ENCODE data around the gene GNG7.
"Not testable (repeated sequence)": the region's sequence is repeated elsewhere in the genome, so short reads cannot be mapped to it uniquely, and the experiment has no call there.

The GNG7 gene

GRCh38 chr19:2538096-2538757 is 164.3 kb downstream of the GNG7 start:
- Histone ChIP-seq H3K4me2 (ENCODE audit: low read length) (no peak overlapping the region), H3K9me3 (replicated peaks; ENCODE audit: low read length) (peaks cover 11% of the 10 kb centered on the region), H3K4me3 (ENCODE audit: low read length) (no peak overlapping the region), H3K36me3 (ENCODE audit: insufficient read depth, low read length) (no peaks in the 10 kb centered on the region), H3K9ac (ENCODE audit: low read depth, low read length) (no peak overlapping the region), H3K4me1 (ENCODE audit: control insufficient read depth, insufficient read depth, low read length) (peaks cover 48% of the 10 kb centered on the region), H3K27me3 (ENCODE audit: control insufficient read depth, insufficient read depth, low read length) (no peaks in the 10 kb centered on the region)

- H3K4me3 ChIP-seq (ENCODE audit: low read length); H3K27me3 ChIP-seq (ENCODE audit: control insufficient read depth, insufficient read depth, low read length); H3K4me2 ChIP-seq (ENCODE audit: low read length); H3K9ac ChIP-seq (ENCODE audit: low read depth, low read length); H3K36me3 ChIP-seq (ENCODE audit: insufficient read depth, low read length): not testable (repeated sequence)
- peaks cover 11% of the 10 kb centered on the region for H3K9me3 ChIP-seq (replicated peaks; ENCODE audit: low read length)
- peaks cover 45% of the 10 kb centered on the region for H3K4me1 ChIP-seq (ENCODE audit: control insufficient read depth, insufficient read depth, low read length)
Measured at GRCh38 chr19:2537584-2537983, 164.9 kb downstream of the GNG7 start.

DNA sequence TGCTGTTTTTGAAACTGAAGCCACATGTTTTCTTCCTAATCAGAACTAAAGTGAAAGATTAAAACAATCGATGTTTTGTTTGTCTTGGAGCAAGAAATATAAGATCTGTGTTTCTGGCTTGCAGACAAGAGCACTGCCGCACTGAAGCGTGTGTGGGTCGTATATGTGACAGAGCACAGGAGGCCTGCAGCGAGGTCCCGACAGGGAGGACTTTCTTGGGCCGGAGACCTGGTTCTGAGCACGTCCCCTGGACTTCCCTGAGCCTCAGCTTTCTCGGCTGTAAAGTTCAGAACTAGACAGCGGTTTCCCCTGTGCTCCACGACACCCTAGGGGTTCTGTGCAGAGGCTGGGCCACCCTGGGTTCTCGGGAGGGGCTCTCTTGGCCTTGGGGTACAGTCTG is 166.0 kb downstream of the GNG7 start:
- Histone ChIP-seq H3K4me2 (ENCODE audit: low read length) (no peak overlapping the region), H3K4me3 (ENCODE audit: low read length) (no peak overlapping the region), H3K36me3 (ENCODE audit: insufficient read depth, low read length) (no peaks in the 10 kb centered on the region)

GRCh38 chr19:2534423-2535013 is 168.0 kb downstream of the GNG7 start:
- Histone ChIP-seq H3K4me1 (ENCODE audit: control insufficient read depth, insufficient read depth, low read length) (peaks cover 29% of the 10 kb centered on the region), H3K9me3 (replicated peaks; ENCODE audit: low read length) (peaks cover 11% of the 10 kb centered on the region), H3K36me3 (ENCODE audit: insufficient read depth, low read length) (no peaks in the 10 kb centered on the region), H3K4me3 (ENCODE audit: low read length) (no peak overlapping the region), H3K9ac (ENCODE audit: low read depth, low read length) (no peak overlapping the region), H3K4me2 (ENCODE audit: low read length) (no peak overlapping the region), H3K27me3 (ENCODE audit: control insufficient read depth, insufficient read depth, low read length) (no peaks in the 10 kb centered on the region)

More for the DNA sequence above, 166.0 kb downstream of the GNG7 start:
- H3K27me3 ChIP-seq (ENCODE audit: control insufficient read depth, insufficient read depth, low read length) = no peaks in the 10 kb centered on the region
- peaks cover 11% of the 10 kb centered on the region for H3K9me3 ChIP-seq (replicated peaks; ENCODE audit: low read length)
- peaks cover 41% of the 10 kb centered on the region for H3K4me1 ChIP-seq (ENCODE audit: control insufficient read depth, insufficient read depth, low read length)
- H3K9ac ChIP-seq (ENCODE audit: low read depth, low read length) = no peak overlapping the region

DNA sequence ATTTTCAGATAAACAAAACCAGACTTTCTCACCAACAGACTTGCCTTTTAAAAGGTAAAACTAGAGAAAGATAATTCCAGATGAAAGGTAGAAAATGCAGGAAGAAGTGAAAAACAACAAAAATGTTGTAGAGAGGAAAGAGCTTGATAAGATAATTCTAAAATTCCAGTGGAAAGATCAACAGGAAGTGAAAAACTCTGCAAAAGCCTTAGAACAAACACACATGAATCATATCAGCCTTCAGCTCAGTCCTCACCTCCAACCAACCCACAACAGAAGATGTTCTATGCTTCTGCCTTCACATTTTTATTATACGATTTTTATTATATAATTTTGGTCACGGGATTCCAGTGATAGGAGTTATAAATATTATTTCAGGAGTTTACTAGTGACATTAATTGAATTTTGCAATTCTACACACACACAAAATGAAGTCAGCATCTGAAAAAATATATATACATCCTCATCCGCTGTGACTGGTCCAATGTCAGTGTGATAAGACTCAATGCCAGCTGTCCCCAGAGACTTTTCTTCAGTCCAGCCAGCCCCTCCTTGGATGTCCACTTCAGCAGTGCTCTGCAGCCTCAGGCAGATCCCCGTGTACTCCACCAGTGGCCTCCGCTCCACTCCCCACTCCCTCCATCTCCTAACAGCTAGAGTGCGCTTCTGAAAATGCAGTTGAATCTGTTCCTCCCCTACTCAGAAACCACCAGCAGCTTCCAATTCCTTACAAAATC is 168.6 kb downstream of the GNG7 start:
- Histone ChIP-seq H3K4me1 (ENCODE audit: control insufficient read depth, insufficient read depth, low read length) (peaks cover 34% of the 10 kb centered on the region), H3K4me2 (ENCODE audit: low read length) (peak overlapping the region; percentile 40), H3K27me3 (ENCODE audit: control insufficient read depth, insufficient read depth, low read length) (no peaks in the 10 kb centered on the region), H3K9ac (ENCODE audit: low read depth, low read length) (peak overlapping the region; percentile 80), H3K36me3 (ENCODE audit: insufficient read depth, low read length) (no peaks in the 10 kb centered on the region), H3K9me3 (replicated peaks; ENCODE audit: low read length) (peaks cover 11% of the 10 kb centered on the region), H3K4me3 (ENCODE audit: low read length) (no peak overlapping the region)

DNA sequence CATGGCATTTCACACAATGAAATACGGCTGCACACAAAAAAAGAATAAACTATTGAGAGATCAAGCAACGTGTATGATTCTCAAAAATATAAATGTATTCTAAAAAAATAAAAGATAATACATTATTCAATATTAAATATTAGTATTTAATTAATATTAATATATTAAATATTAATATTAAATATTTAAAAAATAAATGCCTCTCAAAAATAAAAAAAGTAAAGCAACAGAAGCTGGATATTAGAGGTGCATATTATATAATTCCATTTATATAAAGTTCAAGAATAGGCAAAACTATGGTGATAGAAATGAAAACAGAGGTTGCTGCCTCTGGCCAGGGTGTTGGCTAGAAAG is 169.4 kb downstream of the GNG7 start:
- peak overlapping the region; percentile 40 for H3K4me2 ChIP-seq (ENCODE audit: low read length)
- H3K4me3 ChIP-seq (ENCODE audit: low read length) = no peak overlapping the region
- H3K9me3 ChIP-seq (replicated peaks; ENCODE audit: low read length) = peaks cover 11% of the 10 kb centered on the region
- H3K27me3 ChIP-seq (ENCODE audit: control insufficient read depth, insufficient read depth, low read length) = no peaks in the 10 kb centered on the region
- peak overlapping the region; percentile 80 for H3K9ac ChIP-seq (ENCODE audit: low read depth, low read length)
- peaks cover 39% of the 10 kb centered on the region for H3K4me1 ChIP-seq (ENCODE audit: control insufficient read depth, insufficient read depth, low read length)
- no peaks in the 10 kb centered on the region for H3K36me3 ChIP-seq (ENCODE audit: insufficient read depth, low read length)

DNA sequence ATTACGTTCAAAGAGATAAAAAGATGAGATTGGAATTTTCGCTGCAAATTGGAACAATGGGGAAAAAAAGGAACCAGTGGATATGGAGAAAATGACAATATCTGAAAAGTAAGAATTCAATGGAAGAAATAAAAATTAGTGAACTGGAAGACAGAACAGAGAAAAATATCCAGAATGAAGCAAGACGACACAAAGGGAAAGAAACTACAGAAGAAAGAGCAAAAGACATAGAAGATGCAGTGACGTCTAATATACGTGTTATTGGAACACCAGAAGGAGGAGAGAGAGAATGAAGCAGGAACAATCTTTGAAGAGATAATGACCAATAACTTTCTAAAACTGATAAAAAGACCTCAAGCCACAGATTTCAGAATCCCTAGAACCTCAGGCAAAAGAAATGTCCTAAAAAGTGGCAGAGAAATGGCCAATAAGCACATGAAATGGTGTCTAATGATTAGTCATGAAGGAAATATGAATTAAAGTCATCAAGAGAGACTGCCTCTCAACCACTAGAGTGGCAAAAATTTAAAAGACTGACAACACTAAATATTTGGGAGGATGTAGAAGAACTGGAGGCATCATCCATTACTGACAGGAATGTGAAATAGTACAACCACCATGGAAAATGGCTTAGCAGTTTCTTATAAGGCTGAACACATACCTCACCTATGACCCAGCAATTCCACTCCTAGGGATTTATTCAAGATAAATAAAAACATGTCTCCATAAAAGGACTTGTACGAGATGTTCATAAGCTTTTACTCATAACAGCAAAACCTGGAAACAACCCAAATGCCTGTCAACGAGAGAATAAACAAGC is 170.0 kb downstream of the GNG7 start:
- H3K9ac ChIP-seq (ENCODE audit: low read depth, low read length) = peak overlapping the region; percentile 80
- H3K36me3 ChIP-seq (ENCODE audit: insufficient read depth, low read length) = no peaks in the 10 kb centered on the region
- H3K27me3 ChIP-seq (ENCODE audit: control insufficient read depth, insufficient read depth, low read length) = no peaks in the 10 kb centered on the region
- H3K4me1 ChIP-seq (ENCODE audit: control insufficient read depth, insufficient read depth, low read length) = peaks cover 43% of the 10 kb centered on the region
- peaks cover 11% of the 10 kb centered on the region for H3K9me3 ChIP-seq (replicated peaks; ENCODE audit: low read length)
- H3K4me3 ChIP-seq (ENCODE audit: low read length) = no peak overlapping the region
- H3K4me2 ChIP-seq (ENCODE audit: low read length) = peak overlapping the region; percentile 3

- H3K4me1 ChIP-seq (ENCODE audit: control insufficient read depth, insufficient read depth, low read length) = peaks cover 53% of the 10 kb centered on the region
- H3K27me3 ChIP-seq (ENCODE audit: control insufficient read depth, insufficient read depth, low read length); H3K4me3 ChIP-seq (ENCODE audit: low read length); H3K36me3 ChIP-seq (ENCODE audit: insufficient read depth, low read length): not testable (repeated sequence)
- H3K9me3 ChIP-seq (replicated peaks; ENCODE audit: low read length) = peaks cover 10% of the 10 kb centered on the region
- peak overlapping the region; percentile 12 for H3K4me2 ChIP-seq (ENCODE audit: low read length)
- H3K9ac ChIP-seq (ENCODE audit: low read depth, low read length) = peak overlapping the region; percentile 13
Measured at GRCh38 chr19:2529942-2530341, 172.6 kb downstream of the GNG7 start.

GRCh38 chr19:2529473-2529918 is 173.0 kb downstream of the GNG7 start:
- Histone ChIP-seq H3K27me3 (ENCODE audit: control insufficient read depth, insufficient read depth, low read length) (no peaks in the 10 kb centered on the region), H3K4me1 (ENCODE audit: control insufficient read depth, insufficient read depth, low read length) (peaks cover 58% of the 10 kb centered on the region), H3K9ac (ENCODE audit: low read depth, low read length) (peak overlapping the region; percentile 49), H3K36me3 (ENCODE audit: insufficient read depth, low read length) (no peaks in the 10 kb centered on the region), H3K4me2 (ENCODE audit: low read length) (peak overlapping the region; percentile 12), H3K4me3 (ENCODE audit: low read length) (no peak overlapping the region), H3K9me3 (replicated peaks; ENCODE audit: low read length) (peaks cover 6% of the 10 kb centered on the region)

DNA sequence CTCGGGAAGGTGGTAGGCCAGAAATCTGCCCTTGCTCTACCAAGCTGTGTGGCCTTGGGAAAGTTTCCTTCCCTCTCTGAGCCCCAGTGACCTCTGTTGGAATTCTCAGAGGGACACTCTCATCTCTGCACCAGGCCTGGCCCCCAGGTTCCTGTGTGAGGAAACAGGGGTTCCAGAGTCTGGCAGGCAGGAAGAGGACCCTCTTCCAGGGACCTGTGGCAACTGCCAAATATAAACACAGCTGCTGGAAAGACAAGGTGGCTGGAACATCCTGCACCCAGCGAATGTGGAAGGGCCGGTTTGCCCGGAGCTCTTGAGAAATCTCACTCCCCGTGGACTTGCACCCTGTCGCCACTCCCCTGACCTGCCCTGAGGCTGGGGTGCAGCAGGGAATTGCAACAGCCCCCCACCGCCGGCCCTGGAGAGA is 173.8 kb downstream of the GNG7 start:
- H3K9ac ChIP-seq (ENCODE audit: low read depth, low read length) = peak overlapping the region; percentile 49
- H3K36me3 ChIP-seq (ENCODE audit: insufficient read depth, low read length) = no peaks in the 10 kb centered on the region
- no peak overlapping the region for H3K4me2 ChIP-seq (ENCODE audit: low read length)
- no peak overlapping the region for H3K4me3 ChIP-seq (ENCODE audit: low read length)
- H3K9me3 ChIP-seq (replicated peaks; ENCODE audit: low read length) = no peaks in the 10 kb centered on the region
- peaks cover 59% of the 10 kb centered on the region for H3K4me1 ChIP-seq (ENCODE audit: control insufficient read depth, insufficient read depth, low read length)
- no peaks in the 10 kb centered on the region for H3K27me3 ChIP-seq (ENCODE audit: control insufficient read depth, insufficient read depth, low read length)

DNA sequence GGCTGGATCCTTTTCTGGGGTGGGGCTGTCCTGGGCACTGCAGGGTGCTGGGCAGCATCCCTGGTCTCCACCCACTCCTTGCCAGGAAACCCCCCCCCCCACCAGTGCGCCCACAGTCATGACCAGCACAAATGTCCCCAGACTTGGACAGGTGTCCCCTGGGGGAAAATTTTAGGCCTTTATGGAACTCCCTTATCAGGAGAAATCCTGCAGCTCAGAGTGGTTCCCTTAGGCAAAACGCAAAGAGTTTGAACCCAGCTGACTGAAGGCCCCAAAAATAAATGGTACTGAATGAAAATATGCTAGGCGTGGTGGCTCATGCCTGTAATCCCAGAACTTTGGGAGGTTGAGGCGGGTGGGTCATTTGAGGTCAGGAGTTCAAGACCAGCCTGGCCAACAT is 174.8 kb downstream of the GNG7 start:
- no peaks in the 10 kb centered on the region for H3K36me3 ChIP-seq (ENCODE audit: insufficient read depth, low read length)
- H3K4me1 ChIP-seq (ENCODE audit: control insufficient read depth, insufficient read depth, low read length) = peaks cover 52% of the 10 kb centered on the region
- peak overlapping the region; percentile 36 for H3K9ac ChIP-seq (ENCODE audit: low read depth, low read length)
- no peak overlapping the region for H3K4me2 ChIP-seq (ENCODE audit: low read length)
- no peaks in the 10 kb centered on the region for H3K9me3 ChIP-seq (replicated peaks; ENCODE audit: low read length)
- no peak overlapping the region for H3K4me3 ChIP-seq (ENCODE audit: low read length)
- no peaks in the 10 kb centered on the region for H3K27me3 ChIP-seq (ENCODE audit: control insufficient read depth, insufficient read depth, low read length)
